Endothelial cell of umbilical vein (primary cell): ENCODE measurements around the gene LIPM. TPM values are rescaled to one million over a fixed set of nuclear protein-coding genes. Genes with fewer than 3 reads are reported as not detected.

Experiments used
- BruUV-seq: library from RNA; stranded (reverse); fragments of 400-500 nt; replicated peaks from 2 replicates; lab custom pipeline; 2021; lab: Mats Ljungman, UMichigan
- CTCF ChIA-PET: fragments of 300-600, 350-600 bp; sonication (Branson Sonifier 250); formaldehyde crosslinking; loops from one replicate; lab custom pipeline; 2021; ENCODE audit warnings: antibody characterized with exemption, inconsistent platforms; lab: Charles Lee
- POLR2A ChIA-PET: fragments of 300-600, 350-600 bp; sonication (Branson Sonifier 250); formaldehyde crosslinking; loops from one replicate; lab custom pipeline; 2021; ENCODE audit warnings: antibody characterized with exemption, inconsistent platforms; lab: Charles Lee
- DNase-seq: peaks from one replicate; pipeline ENCODE4 v3.0.0-alpha.2; 2011; ENCODE audit warnings: low read depth, low spot score
- FAIRE-seq: peaks from 2 replicates; lab custom pipeline; 2011; peaks lifted over from hg19 to GRCh38; lab: Jason Lieb, UNC
- H2AFZ ChIP-seq: 2 replicates; pipeline ENCODE4 v1.6.0; 2012; ENCODE audit warnings: low read depth, low read length, control low read depth, inconsistent platforms
- H3K27ac ChIP-seq: 2 replicates; pipeline ENCODE4 v1.5.1; 2011; ENCODE audit warnings: low read depth, mild to moderate bottlenecking, control low read depth, low read length, moderate library complexity; ENCODE audit not compliant: insufficient read depth
- H3K27me3 ChIP-seq, 2 experiments: 2 replicates each; pipeline versions ENCODE4 v1.6.0 to v1.6.1; 2011; ENCODE audit warnings: low read length in 2 of 2, mixed read lengths in 1 of 2; ENCODE audit not compliant: control insufficient read depth in 2 of 2, insufficient read depth in 2 of 2
- H3K36me3 ChIP-seq, 2 experiments: 2 replicates in 1 of 2; 3 replicates in 1 of 2; pipeline ENCODE4 v1.5.1; 2011; ENCODE audit warnings: low read length in 2 of 2, mild to moderate bottlenecking in 1 of 2, moderate library complexity in 1 of 2; ENCODE audit not compliant: control insufficient read depth in 2 of 2, insufficient read depth in 2 of 2; ENCODE audit errors: extremely low read depth in 1 of 2
- H3K4me1 ChIP-seq: 3 replicates; pipeline ENCODE4 v1.5.1; 2011; ENCODE audit warnings: mild to moderate bottlenecking, low read length; ENCODE audit not compliant: control insufficient read depth, insufficient read depth; ENCODE audit errors: extremely low read depth
- H3K4me2 ChIP-seq: 2 replicates; pipeline ENCODE4 v1.6.1; 2011; ENCODE audit warnings: low read length, control low read depth, mixed read lengths; ENCODE audit not compliant: insufficient read depth
- H3K4me3 ChIP-seq, 3 experiments: fragments of 200-600 bp in 1 of 3; sonication (generic), shearing (Covaris generic) in 1 of 3; replicated peaks in 1 of 3; 2 replicates each; pipeline ENCODE4 v1.5.1; 2011 to 2016; ENCODE audit warnings: control low read depth in 3 of 3, low read length in 3 of 3, mild to moderate bottlenecking in 2 of 3, inconsistent platforms in 1 of 3, low read depth in 1 of 3, moderate library complexity in 1 of 3; ENCODE audit not compliant: insufficient read depth in 1 of 3
- H3K79me2 ChIP-seq: 2 replicates; pipeline ENCODE4 v1.6.0; 2012; ENCODE audit warnings: low read length, inconsistent platforms; ENCODE audit not compliant: control insufficient read depth, insufficient read depth
- H3K9ac ChIP-seq: replicated peaks from 2 replicates; pipeline ENCODE3; 2011; ENCODE audit warnings: low read length, control low read depth; ENCODE audit not compliant: insufficient read depth; ENCODE audit errors: extremely low read depth
- H3K9me1 ChIP-seq: replicated peaks from 3 replicates; pipeline ENCODE4 v1.6.0; 2011; ENCODE audit warnings: mild to moderate bottlenecking, low read length; ENCODE audit not compliant: control insufficient read depth, insufficient read depth; ENCODE audit errors: extremely low read depth
- H3K9me3 ChIP-seq: replicated peaks from 2 replicates; pipeline ENCODE4 v1.5.1; 2012; ENCODE audit warnings: low read length, inconsistent platforms; ENCODE audit not compliant: control insufficient read depth, insufficient read depth
- H4K20me1 ChIP-seq: replicated peaks from 2 replicates; pipeline ENCODE3; 2011; ENCODE audit warnings: mild to moderate bottlenecking, low read length; ENCODE audit not compliant: control insufficient read depth, insufficient read depth; ENCODE audit errors: extremely low read depth
- CTCF ChIP-seq, 2 donors: IDR thresholded peaks; 1 replicate in 1 of 2; 2 replicates in 1 of 2; pipeline ENCODE4 v1.5.1; 2011; ENCODE audit warnings: low read length in 2 of 2, mild to moderate bottlenecking in 2 of 2, moderate library complexity in 2 of 2, control low read depth in 1 of 2, inconsistent platforms in 1 of 2, low read depth in 1 of 2; ENCODE audit not compliant: insufficient read depth in 1 of 2; ENCODE audit errors: extremely low read depth in 1 of 2
- EZH2 ChIP-seq: IDR thresholded peaks from 2 replicates; pipeline ENCODE4 v1.6.1; 2012; ENCODE audit warnings: borderline replicate concordance, low read depth, mild to moderate bottlenecking, moderate library complexity, low read length, inconsistent platforms; ENCODE audit not compliant: severe bottlenecking
- FOS ChIP-seq: IDR thresholded peaks from 2 replicates; pipeline ENCODE4 v1.6.1; 2011; ENCODE audit warnings: mild to moderate bottlenecking, low read length, moderate library complexity, borderline replicate concordance; ENCODE audit not compliant: insufficient read depth
- GATA2 ChIP-seq: IDR thresholded peaks from 2 replicates; pipeline ENCODE4 v1.7.0; 2011; ENCODE audit warnings: low read depth, mild to moderate bottlenecking, moderate library complexity, mixed read lengths, low read length; ENCODE audit not compliant: insufficient read length, insufficient read depth
- JUN ChIP-seq: IDR thresholded peaks from 2 replicates; pipeline ENCODE4 v1.6.1; 2011; ENCODE audit warnings: borderline replicate concordance, low read depth; ENCODE audit not compliant: insufficient read length, insufficient read depth
- MYC ChIP-seq: IDR thresholded peaks from one replicate; pipeline ENCODE4 v1.6.1; 2011; ENCODE audit warnings: mild to moderate bottlenecking, low read depth, low read length
- POLR2A ChIP-seq: IDR thresholded peaks from 2 replicates; pipeline ENCODE4 v1.6.1; 2012; ENCODE audit warnings: low read depth, mild to moderate bottlenecking, control low read depth, low read length
- POLR2AphosphoS5 ChIP-seq: IDR thresholded peaks from 2 replicates; pipeline ENCODE4 v1.6.1; 2012; ENCODE audit warnings: low read depth, mild to moderate bottlenecking, control low read depth, low read length, moderate library complexity; ENCODE audit not compliant: insufficient read depth
- dilution Hi-C: fragments of 300-500 bp; cut with MboI; formaldehyde crosslinking; loops from one replicate; pipeline ENCODE4 v1.15.0; 2019; ENCODE audit warnings: low sequenced_read_pairs; ENCODE audit not compliant: extremely low pct_ligation_motif_present
- intact Hi-C: fragments of 100-400 bp; cut with micrococcal nuclease; formaldehyde crosslinking; loops from one replicate; pipeline ENCODE4 v1.10.0; 2022
- polyA plus RNA-seq, 4 experiments: library from polyadenylated mRNA; depleted of rRNA in 3 of 4; stranded (reverse) in 3 of 4; unstranded in 1 of 4; fragments of >200 nt; gene quantifications; 2 replicates each; pipeline versions ENCODE4 v1.2.1 to v1.2.3, GENCODE V29; 2011 to 2012; ENCODE audit warnings: missing spikeins in 1 of 4
- total RNA-seq: library from RNA; stranded (reverse); gene quantifications from 2 replicates; pipeline ENCODE4 v1.2.3, GENCODE V29; 2021
- TF ChIP-seq, protein P1 (sequence below): IDR thresholded peaks from 2 replicates; pipeline ENCODE4 v1.6.1; 2011; ENCODE audit not compliant: insufficient read depth, insufficient read length

Gene LIPM
- total and polyA plus RNA-seq, 2 donors (not counting 3 experiments of a cell fraction or from before 2014, with no cell fraction given), result not detected

DNA sequence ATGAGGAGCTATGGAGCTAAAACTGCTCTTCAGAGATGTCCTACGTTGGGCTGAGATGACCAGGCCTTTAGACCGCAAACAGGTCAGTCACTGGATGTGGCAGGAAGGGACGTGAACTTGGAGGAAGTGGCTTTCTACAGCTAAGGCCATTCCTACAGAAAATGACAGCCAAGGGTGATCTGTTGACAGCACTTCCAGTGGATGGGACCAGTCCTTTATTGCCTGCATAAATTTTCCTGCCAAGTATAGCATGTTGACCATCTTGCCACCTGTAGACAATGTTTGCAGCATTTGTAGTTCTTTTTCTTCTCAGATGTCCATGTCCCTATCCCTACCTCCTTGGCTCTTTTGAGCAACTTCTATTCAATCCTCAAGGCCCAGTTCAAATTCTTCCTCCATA is 3.4 kb downstream of the LIPM start:
- no peaks in the 10 kb centered on the region for H3K36me3 ChIP-seq
- BruUV-seq, result no TSS peak
- H3K4me1 ChIP-seq, result peaks cover 3% of the 10 kb centered on the region
- no peak overlapping the region for H3K9ac ChIP-seq
- intact Hi-C loops, result no loop called here
- POLR2A ChIA-PET, result no interaction called here
- no peak for TF ChIP-seq POLR2AphosphoS5
- TF ChIP-seq FOS, result no peak
- TF ChIP-seq CTCF (IDR thresholded peaks at IDR 0.05; ENCODE audit: extremely low read depth in 1 of 2, insufficient read depth in 1 of 2, low read depth in 1 of 2, low read length in 2 of 2), result no peak
- TF ChIP-seq MYC, result no peak
- TF ChIP-seq, protein P1, sequence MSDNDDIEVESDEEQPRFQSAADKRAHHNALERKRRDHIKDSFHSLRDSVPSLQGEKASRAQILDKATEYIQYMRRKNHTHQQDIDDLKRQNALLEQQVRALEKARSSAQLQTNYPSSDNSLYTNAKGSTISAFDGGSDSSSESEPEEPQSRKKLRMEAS, result no peak
- no peak for TF ChIP-seq GATA2
- no peak for TF ChIP-seq JUN
- no peak for TF ChIP-seq EZH2
- TF ChIP-seq POLR2A, result no peak
- H3K9me1 ChIP-seq, result no peaks in the 10 kb centered on the region
- dilution Hi-C loops, result no loop called here
- no peaks in the 10 kb centered on the region for H3K9me3 ChIP-seq
- no peak overlapping the region for H3K27ac ChIP-seq
- no peak for DNase-seq
- no peaks in the 10 kb centered on the region for H3K27me3 ChIP-seq
- H3K4me3 ChIP-seq, result no peak overlapping the region
- H3K79me2 ChIP-seq, result no peaks in the 10 kb centered on the region
- CTCF ChIA-PET, result interaction anchor here (1.2 kb wide), 1 partner anchor 223 kb away, joined by 4 read pairs; the partner anchor contains the start of gene RNLS
- no peak overlapping the region for H3K4me2 ChIP-seq
- FAIRE-seq, result no peak
- H2AFZ ChIP-seq, result no peak overlapping the region
- H4K20me1 ChIP-seq, result no peaks in the 10 kb centered on the region
